SU-DHL-6 (cell line): Measurements from ENCODE around the gene SYT2.

Experiments used
- H2AFZ ChIP-seq: fragments of 200-600 bp; sonication (generic); 2 replicates; pipeline ENCODE4 v1.6.1; 2014; ENCODE audit warnings: low read depth, mild to moderate bottlenecking, moderate library complexity, mixed read lengths, antibody characterized with exemption, low read length; ENCODE audit not compliant: severe bottlenecking
- H3F3A ChIP-seq: fragments of 200-600 bp; shearing (Covaris generic); 2 replicates; pipeline ENCODE4 v1.6.0; 2016; ENCODE audit warnings: antibody characterized with exemption, mild to moderate bottlenecking; ENCODE audit not compliant: insufficient read depth
- H3K27ac ChIP-seq: fragments of 200-600 bp; sonication (generic); 2 replicates; pipeline ENCODE4 v1.5.1; 2016; ENCODE audit warnings: low read depth, mild to moderate bottlenecking, low read length, moderate library complexity, mixed read lengths
- H3K27me3 ChIP-seq: fragments of 200-600 bp; sonication (generic), shearing (Covaris generic); 2 replicates; pipeline ENCODE4 v1.6.0; 2014; ENCODE audit warnings: mild to moderate bottlenecking, low read length
- H3K36me3 ChIP-seq: fragments of 200-600 bp; sonication (generic); 2 replicates; pipeline ENCODE4 v1.6.1; 2014; ENCODE audit warnings: mild to moderate bottlenecking, low read length, mixed read lengths
- H3K4me2 ChIP-seq: fragments of 300-600, 200-600 bp; shearing (Covaris generic), sonication (generic); 2 replicates; pipeline ENCODE4 v1.6.0; 2014; ENCODE audit warnings: low read length, low read depth, mild to moderate bottlenecking; ENCODE audit not compliant: poor library complexity, severe bottlenecking
- H3K4me3 ChIP-seq: fragments of 200-600 bp; sonication (generic); 2 replicates; pipeline ENCODE4 v1.5.1; 2014; ENCODE audit warnings: antibody characterized with exemption, low read length, mild to moderate bottlenecking, mixed read lengths; ENCODE audit not compliant: insufficient read depth, poor library complexity, severe bottlenecking
- H3K79me2 ChIP-seq: fragments of 200-600 bp; sonication (generic); 2 replicates; pipeline ENCODE4 v1.6.1; 2014; ENCODE audit warnings: mild to moderate bottlenecking, low read length, moderate library complexity; ENCODE audit not compliant: insufficient read depth
- H3K9ac ChIP-seq: fragments of 200-600 bp; sonication (generic); 2 replicates; pipeline ENCODE4 v1.7.0; 2014; ENCODE audit warnings: mild to moderate bottlenecking, low read length
- H3K9me2 ChIP-seq: fragments of 200-600 bp; sonication (generic); replicated peaks from 2 replicates; pipeline ENCODE4 v1.6.1; 2014; ENCODE audit warnings: low read length; ENCODE audit not compliant: insufficient read depth
- H3K9me3 ChIP-seq: fragments of 200-600 bp; sonication (generic); 2 replicates; pipeline ENCODE4 v1.6.1; 2014; ENCODE audit warnings: low read length, mixed read lengths; ENCODE audit not compliant: insufficient read depth
- H4K20me1 ChIP-seq: fragments of 200-600 bp; sonication (generic); 2 replicates; pipeline ENCODE4 v1.6.1; 2014; ENCODE audit warnings: low read depth, mild to moderate bottlenecking, antibody characterized with exemption, low read length, moderate library complexity, mixed read lengths
- CTCF ChIP-seq: fragments of 200-600 bp; sonication (generic); IDR thresholded peaks from one replicate; pipeline ENCODE4 v1.5.1; 2017; ENCODE audit warnings: antibody characterized with exemption, mild to moderate bottlenecking, low read length, moderate library complexity; ENCODE audit not compliant: insufficient read depth, poor library complexity, severe bottlenecking
- EZH2phosphoT487 ChIP-seq: fragments of 200-600 bp; sonication (generic), shearing (Covaris generic); conservative IDR thresholded peaks from 2 replicates; pipeline ENCODE4 v1.6.1; 2018; ENCODE audit warnings: mild to moderate bottlenecking, antibody characterized with exemption, low read length, moderate library complexity, mixed read lengths

Gene SYT2

DNA sequence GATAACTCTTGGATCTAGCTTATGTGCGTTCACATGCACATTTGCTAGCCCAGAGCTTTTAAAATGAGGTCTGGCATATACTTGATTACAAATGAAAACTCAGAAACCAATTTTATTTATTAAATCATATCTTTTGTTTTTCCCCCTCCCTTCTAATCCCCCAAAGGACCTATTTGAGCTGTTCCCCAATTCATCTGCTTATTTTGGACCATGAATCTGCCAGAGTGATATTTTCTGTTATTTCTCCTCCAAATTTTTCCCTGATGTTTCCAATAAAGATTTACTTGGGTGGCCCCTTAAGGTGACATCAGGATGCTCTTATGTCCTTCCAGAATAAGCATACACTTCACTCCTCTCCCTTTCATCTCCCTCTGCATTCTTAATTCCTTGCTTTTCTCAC, 123.4 kb downstream of the SYT2 start:
- H3K9me2 ChIP-seq, result no peaks in the 10 kb centered on the region
- no peak overlapping the region for H3K9ac ChIP-seq
- no peaks in the 10 kb centered on the region for H3F3A ChIP-seq
- H3K27ac ChIP-seq, result no peak overlapping the region
- H2AFZ ChIP-seq, result no peak overlapping the region
- no peaks in the 10 kb centered on the region for H3K9me3 ChIP-seq
- TF ChIP-seq EZH2phosphoT487 (no peak), CTCF (no peak)
- no peaks in the 10 kb centered on the region for H3K36me3 ChIP-seq
- no peaks in the 10 kb centered on the region for H3K79me2 ChIP-seq
- no peak overlapping the region for H3K4me3 ChIP-seq
- H3K4me2 ChIP-seq, result no peak overlapping the region
- no peaks in the 10 kb centered on the region for H3K27me3 ChIP-seq
- H4K20me1 ChIP-seq, result no peaks in the 10 kb centered on the region

DNA sequence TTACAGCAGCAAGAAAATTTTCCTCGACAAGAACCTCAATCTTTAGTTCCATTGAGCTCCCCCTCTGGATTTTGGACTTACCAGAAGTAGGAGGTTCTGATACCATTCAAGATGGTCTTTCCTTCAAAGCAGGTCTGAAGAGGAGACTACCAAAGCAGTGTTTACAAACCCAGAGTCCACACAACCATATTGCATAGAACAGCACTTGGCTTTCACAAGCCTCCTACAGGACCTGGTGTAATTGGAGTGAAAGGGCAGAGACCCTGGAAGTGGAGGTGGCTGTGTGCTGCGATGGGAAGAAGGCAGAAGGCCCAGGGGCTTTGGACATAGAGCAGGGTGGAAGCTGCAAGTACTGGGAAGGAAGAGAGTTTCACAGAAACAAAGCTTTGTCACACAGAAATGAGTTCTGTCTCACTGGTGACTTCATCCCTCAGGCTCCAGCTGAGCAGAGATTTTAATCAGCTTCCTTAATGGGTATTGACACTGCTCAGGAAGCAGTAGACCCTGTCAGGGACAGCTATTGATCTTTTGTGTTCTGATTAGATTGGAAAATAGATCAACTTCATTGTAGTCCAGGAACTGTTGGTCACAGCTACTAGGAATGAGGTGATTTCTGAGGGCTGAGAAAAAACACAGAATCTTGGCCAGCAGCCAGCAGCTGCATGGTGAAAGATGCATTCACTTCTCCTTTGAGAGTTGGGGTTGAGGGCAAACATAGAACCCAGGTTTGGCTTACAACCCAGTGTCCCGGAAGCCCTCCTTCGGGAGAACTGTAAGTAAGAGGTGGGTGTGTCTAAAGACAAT, 124.0 kb downstream of the SYT2 start:
- H3K27ac ChIP-seq, result no peak overlapping the region
- no peak overlapping the region for H3K4me3 ChIP-seq
- H3K79me2 ChIP-seq, result no peaks in the 10 kb centered on the region
- H3K4me2 ChIP-seq, result no peak overlapping the region
- no peaks in the 10 kb centered on the region for H3K9me3 ChIP-seq
- H3K9ac ChIP-seq, result no peak overlapping the region
- no peaks in the 10 kb centered on the region for H3F3A ChIP-seq
- no peak for TF ChIP-seq EZH2phosphoT487
- no peak for TF ChIP-seq CTCF
- no peak overlapping the region for H2AFZ ChIP-seq
- no peaks in the 10 kb centered on the region for H3K27me3 ChIP-seq
- no peaks in the 10 kb centered on the region for H3K9me2 ChIP-seq
- H3K36me3 ChIP-seq, result no peaks in the 10 kb centered on the region
- H4K20me1 ChIP-seq, result no peaks in the 10 kb centered on the region

DNA sequence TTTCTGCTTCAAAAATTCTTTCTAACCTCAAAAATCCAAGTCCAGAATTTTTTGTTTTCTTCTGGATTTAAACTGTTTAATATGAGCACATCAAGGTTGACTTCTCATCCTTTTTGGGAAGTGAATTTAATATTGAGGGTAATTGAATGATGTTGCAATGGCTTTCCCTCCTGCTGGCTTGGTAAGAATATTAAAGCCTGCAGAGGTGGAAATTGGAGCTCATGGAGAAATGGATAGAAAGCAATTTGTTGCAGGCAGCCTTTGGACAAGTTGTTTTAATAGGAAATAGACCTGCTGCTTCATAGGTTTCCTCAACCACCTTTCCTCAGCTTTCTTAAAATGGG, 124.7 kb downstream of the SYT2 start:
- Histone ChIP-seq H3K27me3 (no peaks in the 10 kb centered on the region), H3K36me3 (no peaks in the 10 kb centered on the region), H3K79me2 (no peaks in the 10 kb centered on the region), H3K9me3 (no peaks in the 10 kb centered on the region), H3K27ac (no peak overlapping the region), H2AFZ (no peak overlapping the region), H3K9ac (no peak overlapping the region), H3F3A (no peaks in the 10 kb centered on the region), H3K4me3 (no peak overlapping the region), H3K4me2 (no peak overlapping the region), H3K9me2 (no peaks in the 10 kb centered on the region), H4K20me1 (no peaks in the 10 kb centered on the region)
- TF ChIP-seq CTCF (no peak), EZH2phosphoT487 (no peak)
